Chondrocyte (in vitro differentiated cells): Measurements from ENCODE around the gene DUSP16. TPM values are rescaled to one million over a fixed set of nuclear protein-coding genes. Genes with fewer than 3 reads are reported as not detected.

Experiments used
- DNase-seq: peaks from one replicate; pipeline ENCODE4 v3.0.0; 2021; ENCODE audit warnings: mixed read lengths, low spot score
- H3K27ac Mint-ChIP-seq: one replicate; pipeline ENCODE4 v1.8.0; 2021; ENCODE audit warnings: mild to moderate bottlenecking, moderate library complexity, mixed read lengths; ENCODE audit not compliant: unreplicated experiment
- H3K27me3 Mint-ChIP-seq: 2 replicates; pipeline ENCODE4 v1.8.0; 2021; ENCODE audit warnings: low read depth, mixed read lengths
- H3K36me3 Mint-ChIP-seq: 2 replicates; pipeline ENCODE4 v1.8.0; 2021; ENCODE audit warnings: low read depth, mixed read lengths
- H3K4me1 Mint-ChIP-seq: 2 replicates; pipeline ENCODE4 v1.8.0; 2021; ENCODE audit warnings: low read depth, mild to moderate bottlenecking, mixed read lengths
- H3K4me3 Mint-ChIP-seq: one replicate; pipeline ENCODE4 v1.8.0; 2021; ENCODE audit warnings: mild to moderate bottlenecking, moderate library complexity, mixed read lengths; ENCODE audit not compliant: unreplicated experiment
- H3K9me3 Mint-ChIP-seq: 2 replicates; pipeline ENCODE4 v1.8.0; 2021; ENCODE audit warnings: low read depth, mixed read lengths
- total RNA-seq: library from RNA; stranded (reverse); gene quantifications from 3 replicates; pipeline ENCODE4 v1.2.1, GENCODE V29; 2021
- TF ChIP-seq, protein P1 (sequence below): fragments of 200-600 bp; sonication (generic); IDR thresholded peaks from 2 replicates; pipeline ENCODE4 v1.5.0; 2021; ENCODE audit warnings: antibody characterized with exemption, mild to moderate bottlenecking, moderate library complexity

DUSP16 gene
- total RNA-seq, 1 donor from 2014 or later: 13.7 TPM

DNA sequence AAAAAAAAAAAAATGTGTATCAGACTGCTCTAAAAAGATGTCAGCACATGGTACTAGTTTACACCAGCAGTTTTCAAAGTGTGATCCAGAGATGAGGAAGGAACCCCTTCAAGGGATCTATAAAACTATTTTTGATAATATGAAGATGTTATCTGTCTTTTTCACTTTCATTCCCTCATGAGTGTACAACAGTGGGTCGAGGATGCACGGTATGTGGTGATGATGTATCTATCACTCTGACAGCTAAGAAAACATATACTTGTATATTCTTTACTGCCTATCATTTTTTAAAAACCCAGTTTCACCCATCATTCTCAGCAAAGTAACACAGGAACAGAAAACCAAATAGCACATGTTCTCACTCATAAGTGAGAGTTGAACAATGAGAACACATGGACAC lies 12.4 kb downstream of the DUSP16 start:
- TF ChIP-seq, protein P1, sequence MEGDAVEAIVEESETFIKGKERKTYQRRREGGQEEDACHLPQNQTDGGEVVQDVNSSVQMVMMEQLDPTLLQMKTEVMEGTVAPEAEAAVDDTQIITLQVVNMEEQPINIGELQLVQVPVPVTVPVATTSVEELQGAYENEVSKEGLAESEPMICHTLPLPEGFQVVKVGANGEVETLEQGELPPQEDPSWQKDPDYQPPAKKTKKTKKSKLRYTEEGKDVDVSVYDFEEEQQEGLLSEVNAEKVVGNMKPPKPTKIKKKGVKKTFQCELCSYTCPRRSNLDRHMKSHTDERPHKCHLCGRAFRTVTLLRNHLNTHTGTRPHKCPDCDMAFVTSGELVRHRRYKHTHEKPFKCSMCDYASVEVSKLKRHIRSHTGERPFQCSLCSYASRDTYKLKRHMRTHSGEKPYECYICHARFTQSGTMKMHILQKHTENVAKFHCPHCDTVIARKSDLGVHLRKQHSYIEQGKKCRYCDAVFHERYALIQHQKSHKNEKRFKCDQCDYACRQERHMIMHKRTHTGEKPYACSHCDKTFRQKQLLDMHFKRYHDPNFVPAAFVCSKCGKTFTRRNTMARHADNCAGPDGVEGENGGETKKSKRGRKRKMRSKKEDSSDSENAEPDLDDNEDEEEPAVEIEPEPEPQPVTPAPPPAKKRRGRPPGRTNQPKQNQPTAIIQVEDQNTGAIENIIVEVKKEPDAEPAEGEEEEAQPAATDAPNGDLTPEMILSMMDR: no peak
- DNase-seq: no peak
- Mint-ChIP-seq H3K27ac (no peak overlapping the region), H3K36me3 (no peaks in the 10 kb centered on the region), H3K4me1 (peaks cover 5% of the 10 kb centered on the region), H3K4me3 (no peak overlapping the region), H3K9me3 (no peaks in the 10 kb centered on the region), H3K27me3 (no peaks in the 10 kb centered on the region)

DNA sequence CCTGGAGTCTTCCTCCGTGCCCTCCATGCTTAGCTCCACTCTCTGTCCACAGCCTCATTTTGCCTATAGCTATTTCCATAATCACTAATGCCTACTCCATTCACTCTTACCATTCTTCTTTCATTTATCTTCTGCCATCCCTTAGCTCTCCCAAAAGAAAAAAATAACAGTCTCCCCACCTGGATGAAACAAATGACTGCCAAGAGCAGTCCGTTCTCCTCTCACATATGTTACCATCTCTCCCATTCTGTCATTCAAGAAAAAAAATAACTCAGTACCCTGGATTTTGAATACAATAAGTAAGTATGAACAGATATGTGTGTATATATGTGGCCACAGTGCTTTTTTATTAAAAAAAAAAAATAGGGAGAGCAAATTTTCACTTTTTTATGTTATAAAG lies 13.2 kb downstream of the DUSP16 start:
- H3K4me1 Mint-ChIP-seq: peaks cover 5% of the 10 kb centered on the region
- H3K27me3 Mint-ChIP-seq: no peaks in the 10 kb centered on the region
- no peak overlapping the region for H3K27ac Mint-ChIP-seq
- no peaks in the 10 kb centered on the region for H3K9me3 Mint-ChIP-seq
- no peaks in the 10 kb centered on the region for H3K36me3 Mint-ChIP-seq
- H3K4me3 Mint-ChIP-seq: no peak overlapping the region
- no peak for DNase-seq
- TF ChIP-seq, protein P1: no peak

DNA sequence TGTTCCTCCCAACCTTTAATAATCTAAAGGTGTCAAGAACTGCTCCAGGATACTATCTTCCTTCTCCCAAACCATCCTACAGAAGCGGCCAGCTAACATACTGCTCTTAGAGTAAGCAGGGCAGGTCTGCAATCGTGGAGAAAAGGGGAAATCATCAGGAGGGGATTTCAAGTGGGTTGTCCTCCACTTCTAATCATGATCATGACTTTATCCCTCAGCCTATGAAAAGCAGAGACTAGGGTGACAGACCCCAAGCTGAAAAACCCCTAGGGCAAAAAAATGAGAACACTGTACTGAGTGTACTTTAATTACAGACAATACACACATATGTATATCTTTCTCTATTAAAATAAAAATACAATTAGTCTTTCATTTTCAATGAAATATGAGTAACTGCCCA lies 13.9 kb downstream of the DUSP16 start:
- no peak for DNase-seq
- H3K36me3 Mint-ChIP-seq: no peaks in the 10 kb centered on the region
- no peaks in the 10 kb centered on the region for H3K9me3 Mint-ChIP-seq
- H3K4me3 Mint-ChIP-seq: no peak overlapping the region
- no peak overlapping the region for H3K27ac Mint-ChIP-seq
- no peaks in the 10 kb centered on the region for H3K27me3 Mint-ChIP-seq
- H3K4me1 Mint-ChIP-seq: peaks cover 5% of the 10 kb centered on the region
- TF ChIP-seq, protein P1: no peak

DNA sequence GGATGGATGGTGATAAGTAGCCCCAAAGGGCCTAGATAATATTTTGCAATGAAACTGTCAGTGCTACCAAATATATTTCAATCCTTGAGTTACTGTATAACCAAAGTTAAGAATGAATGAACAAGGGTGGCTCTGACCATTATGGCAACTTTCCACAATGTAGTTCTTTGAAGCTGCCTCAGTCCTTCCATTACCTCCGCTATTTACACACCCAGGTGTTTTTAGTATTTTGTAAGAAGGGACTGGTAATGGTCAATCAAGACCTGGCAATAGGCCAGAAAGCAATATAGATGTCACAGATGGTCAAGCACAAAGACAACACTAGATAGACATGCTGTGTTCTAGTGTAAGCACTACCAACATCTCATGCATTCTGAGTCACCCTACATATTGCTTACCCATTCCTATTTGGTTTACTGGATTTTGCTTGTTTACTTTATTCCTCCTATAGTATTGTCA lies 16.3 kb downstream of the DUSP16 start:
- Mint-ChIP-seq H3K36me3 (no peaks in the 10 kb centered on the region), H3K27me3 (no peaks in the 10 kb centered on the region), H3K27ac (no peak overlapping the region), H3K9me3 (no peaks in the 10 kb centered on the region), H3K4me3 (no peak overlapping the region), H3K4me1 (peaks cover 9% of the 10 kb centered on the region)
- DNase-seq: no peak
- TF ChIP-seq, protein P1: no peak

DNA sequence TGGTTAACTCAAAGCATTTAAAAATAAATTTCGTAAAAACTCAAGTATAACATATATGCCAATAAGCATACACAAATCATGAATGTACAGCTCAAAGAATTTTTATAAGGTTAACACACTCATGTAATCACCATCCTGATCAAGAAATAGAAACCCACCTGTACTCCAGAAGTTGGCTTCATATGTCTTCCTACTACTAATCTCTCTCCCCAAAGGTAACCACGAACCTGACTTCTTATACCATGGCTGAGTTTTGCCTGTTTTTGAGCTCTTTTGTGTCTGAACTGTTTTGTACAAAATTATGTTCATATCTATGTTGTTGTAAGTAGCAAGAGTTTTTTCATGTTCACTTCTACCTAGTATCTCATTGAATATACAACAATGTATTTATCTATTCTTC lies 18.7 kb downstream of the DUSP16 start:
- H3K4me3 Mint-ChIP-seq: no peak overlapping the region
- DNase-seq: no peak
- no peak overlapping the region for H3K27ac Mint-ChIP-seq
- H3K27me3 Mint-ChIP-seq: no peaks in the 10 kb centered on the region
- peaks cover 9% of the 10 kb centered on the region for H3K4me1 Mint-ChIP-seq
- H3K9me3 Mint-ChIP-seq: no peaks in the 10 kb centered on the region
- H3K36me3 Mint-ChIP-seq: no peaks in the 10 kb centered on the region
- TF ChIP-seq, protein P1: no peak
